GM21367 (cell line): Measurements from ENCODE around the gene RNU6-1.

Experiments
- ATAC-seq: cut with Tn5 transposase; IDR thresholded peaks from one replicate; pipeline ENCODE4 v1.9.1; 2021; ENCODE audit not compliant: unreplicated experiment

Gene RNU6-1

DNA sequence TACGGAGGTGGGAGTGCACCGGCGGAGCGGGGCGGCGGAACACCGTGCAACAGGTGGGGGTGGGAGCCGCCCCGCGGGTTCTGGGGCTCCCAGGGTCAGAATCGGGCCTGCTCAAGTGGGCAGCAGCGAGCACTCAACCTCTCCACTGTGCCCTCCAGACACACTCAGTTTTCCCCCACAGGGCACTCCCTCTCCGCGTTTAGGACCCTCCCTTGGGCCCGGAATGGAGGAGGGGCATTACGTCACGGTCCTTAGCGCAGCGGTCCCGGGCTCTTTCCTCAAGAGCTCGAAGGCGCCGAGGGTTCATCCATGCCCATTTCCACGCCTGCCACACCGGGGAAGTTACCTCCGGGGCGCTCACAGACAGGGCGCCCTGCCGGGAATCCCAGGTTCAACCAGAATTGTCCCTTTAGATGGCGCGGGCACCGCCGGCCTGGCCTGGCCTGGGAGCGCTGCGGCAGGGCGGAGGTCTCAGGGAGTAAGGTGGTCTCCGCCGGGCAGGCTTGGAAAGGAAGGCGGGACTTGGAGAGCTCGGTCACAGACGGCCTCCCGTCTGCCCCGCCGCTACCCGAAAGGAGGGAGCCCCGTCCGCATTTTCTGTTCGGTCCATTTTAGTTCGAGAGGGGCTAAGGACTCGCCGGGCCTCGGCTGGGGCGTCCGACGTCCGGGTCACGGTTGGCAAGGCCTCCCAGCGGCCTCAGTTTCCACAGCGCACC is 5.1 kb downstream of the RNU6-1 start:
- no peak for ATAC-seq

DNA sequence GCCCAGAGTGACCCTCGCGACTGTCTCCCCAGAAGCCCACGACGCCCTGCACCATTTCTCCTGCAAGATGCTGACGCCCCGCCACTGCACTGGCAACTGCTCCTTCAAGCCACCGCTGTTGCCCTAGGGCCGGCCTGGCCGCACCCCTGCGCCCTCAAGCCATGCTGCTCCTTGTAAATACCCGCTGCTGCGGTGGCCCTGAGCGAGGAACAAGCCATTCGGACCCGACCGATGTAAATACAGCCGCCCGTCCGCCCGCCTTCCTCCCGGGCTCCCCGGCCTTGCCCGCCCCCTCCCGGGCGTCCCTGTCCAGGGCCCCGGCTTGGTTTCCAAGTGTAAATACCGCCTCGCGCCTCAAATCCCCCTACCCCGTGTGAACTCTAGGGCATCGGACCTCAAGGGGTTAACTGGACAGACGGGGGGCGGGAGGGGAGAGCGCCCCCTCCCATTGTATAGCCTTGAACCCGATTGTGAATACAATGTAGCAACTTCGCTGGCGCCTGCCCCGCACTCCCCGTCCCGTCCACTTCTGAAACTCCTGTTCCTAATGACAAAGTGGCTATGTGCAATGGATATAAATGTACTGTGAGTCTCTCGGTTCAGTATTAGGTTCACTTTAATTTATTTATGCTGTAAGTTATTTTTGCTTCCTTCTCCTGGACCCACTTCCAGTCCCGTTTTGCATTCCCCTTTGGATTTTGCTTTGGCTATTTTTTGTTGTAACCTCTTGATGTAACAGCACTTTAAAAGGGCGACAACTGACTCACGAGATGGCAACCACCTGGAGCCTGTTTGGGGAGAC is 5.9 kb downstream of the RNU6-1 start:
- no peak for ATAC-seq

DNA sequence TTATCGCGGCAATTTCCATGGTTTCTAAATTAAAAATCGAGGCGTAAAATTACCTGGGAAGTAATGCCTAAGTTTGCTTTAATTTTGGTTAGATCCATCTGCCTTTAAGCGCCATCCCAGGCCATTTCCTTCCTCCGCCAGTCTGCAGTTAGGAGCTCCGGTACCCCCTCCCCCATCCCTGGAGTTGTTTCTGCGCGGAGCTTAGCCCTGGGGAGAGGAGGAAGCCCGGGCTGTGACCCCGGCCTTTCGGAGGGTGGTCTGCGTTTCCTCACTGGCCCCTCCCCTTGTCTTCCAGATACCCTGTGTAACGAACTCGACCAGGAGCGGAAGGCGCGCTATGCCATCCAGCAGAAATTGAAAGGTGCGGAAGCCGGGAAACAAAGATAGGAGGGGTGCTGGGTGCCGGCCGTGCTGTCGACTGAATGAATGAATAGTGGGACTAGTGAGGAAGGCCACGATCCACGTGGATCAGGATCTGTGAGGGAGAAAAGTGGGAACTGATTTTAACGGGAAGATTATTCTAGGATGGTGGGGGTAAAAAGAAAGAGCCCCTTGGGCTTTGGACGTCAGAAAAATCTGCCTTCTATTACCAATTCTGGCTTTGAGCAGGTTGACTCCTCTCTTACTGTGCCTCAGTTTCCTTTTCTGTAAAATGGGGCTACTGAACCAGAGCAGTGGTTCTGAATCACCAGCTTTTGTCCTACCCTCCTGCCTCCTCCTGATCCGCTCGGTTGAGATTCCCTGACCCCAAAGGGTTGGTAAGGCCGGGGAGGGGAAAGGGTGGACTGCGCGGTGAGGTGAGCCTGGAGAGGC is 6.7 kb downstream of the RNU6-1 start:
- no peak for ATAC-seq

DNA sequence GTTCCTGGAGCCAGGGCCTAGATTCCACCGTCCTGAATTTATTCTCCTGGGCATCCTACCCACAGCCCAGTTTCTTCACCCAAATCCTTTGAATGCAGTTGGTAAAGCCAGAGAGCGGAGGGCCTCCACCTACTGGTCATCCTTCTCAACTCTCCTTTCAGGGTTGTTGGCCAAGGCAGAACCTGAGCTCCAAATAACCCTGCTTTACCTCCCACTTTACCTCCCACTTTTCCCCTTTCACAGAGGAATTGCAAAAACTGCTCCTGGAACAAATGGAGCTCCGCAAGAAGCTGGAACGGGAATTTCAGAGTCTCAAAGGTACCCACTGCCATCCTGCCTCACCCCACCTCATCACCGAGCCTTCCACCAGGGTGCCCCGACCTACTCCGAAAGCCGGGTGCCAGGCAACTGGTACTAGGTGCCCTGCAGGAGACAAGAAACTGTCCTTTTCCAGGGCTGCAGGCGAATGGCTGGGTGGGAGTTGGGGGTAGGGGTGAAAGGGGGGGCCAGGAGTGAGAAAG is 7.8 kb downstream of the RNU6-1 start:
- no peak for ATAC-seq

DNA sequence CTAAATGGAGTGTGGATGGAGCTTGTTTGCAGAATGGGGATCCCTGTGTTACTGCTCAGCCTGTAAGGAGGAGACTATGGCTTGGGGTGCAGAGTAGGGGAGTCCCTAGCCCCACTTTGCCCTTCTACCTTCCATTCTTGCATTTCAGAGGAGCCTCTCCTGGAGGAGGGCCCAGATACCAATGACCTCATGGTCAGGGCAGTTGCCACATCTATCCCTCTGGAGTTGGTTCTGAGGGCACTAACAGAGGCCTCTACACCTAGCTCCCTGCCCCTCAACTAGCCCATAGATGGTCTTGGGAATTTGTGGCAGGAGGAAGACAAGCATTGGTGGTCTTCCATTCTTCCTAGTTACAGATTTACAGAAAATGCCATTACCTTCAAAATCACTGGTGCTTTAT is 8.5 kb downstream of the RNU6-1 start:
- no peak for ATAC-seq

DNA sequence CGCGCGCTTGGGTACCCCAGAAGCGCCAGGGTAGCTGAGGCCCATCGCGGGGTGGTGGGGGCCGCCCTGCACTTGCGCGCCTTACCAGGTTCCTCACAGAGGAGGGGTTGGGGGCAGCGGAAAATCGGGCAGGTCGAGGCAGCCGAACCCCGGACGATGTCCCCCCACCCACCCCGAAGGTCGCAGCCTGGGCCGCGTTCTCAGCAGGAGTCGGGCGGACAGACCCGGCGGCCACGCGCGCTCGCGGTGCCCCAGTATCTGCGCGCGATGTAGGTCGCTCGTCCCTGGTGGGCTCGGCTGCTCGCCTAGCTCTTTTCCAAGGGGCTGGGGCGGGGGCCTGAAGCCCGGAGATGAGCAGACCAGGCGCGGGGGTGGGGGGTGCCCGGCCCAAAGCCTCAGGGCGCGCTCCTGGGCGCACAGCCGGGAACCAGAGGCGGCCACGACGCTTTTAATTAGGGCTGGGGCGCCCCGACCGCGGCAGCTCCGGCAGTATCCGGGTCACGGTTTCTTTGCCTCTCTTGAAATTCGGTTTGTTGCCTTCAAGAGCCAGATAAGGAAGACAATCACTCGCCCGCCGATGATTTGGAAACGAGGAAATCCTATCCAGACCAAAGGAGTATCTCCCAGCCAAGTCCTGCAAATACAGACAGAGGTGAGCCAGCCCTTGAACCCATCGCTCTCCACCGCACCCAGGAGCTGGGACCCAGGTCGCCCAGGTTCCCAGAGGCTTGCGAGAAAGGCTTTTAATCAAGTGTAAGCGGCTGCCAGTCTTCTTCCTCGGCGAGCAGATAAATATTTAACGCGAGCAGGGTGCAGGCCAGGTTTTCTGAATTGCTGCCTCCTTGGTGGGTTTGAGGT is 10.0 kb downstream of the RNU6-1 start:
- no peak for ATAC-seq

DNA sequence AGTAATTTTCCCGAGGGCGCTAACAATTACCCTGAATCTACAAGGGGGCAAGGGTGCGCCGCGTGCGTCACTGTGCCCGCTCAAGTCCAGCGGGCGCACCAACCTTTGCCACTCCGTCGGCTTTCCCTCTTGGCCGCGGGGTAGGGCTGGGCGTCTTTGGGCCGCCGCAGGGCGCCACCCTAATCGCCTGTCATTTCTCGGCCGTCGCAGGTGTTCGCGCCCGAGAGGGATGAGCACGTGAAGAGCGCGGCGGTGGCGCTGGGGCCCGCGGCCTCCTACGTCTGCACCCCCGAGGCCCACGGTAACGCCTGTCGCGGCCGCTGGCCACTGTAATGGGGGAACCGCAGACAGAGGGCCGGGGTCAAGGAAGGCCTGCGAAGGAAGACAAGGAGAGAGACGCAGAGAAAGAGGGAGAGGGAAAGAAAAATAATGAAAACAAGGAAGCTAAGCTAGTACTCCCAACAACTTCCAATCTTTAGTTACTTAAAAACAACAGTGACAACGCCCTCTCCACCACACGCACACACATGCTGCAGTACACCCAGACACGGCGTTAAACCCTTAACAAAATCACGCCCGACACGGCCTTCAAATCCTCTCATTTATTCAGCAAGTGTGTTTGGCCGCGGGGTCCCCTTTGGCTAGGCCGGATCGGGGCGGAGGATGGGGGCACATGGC is 10.7 kb downstream of the RNU6-1 start:
- ATAC-seq: no peak

DNA sequence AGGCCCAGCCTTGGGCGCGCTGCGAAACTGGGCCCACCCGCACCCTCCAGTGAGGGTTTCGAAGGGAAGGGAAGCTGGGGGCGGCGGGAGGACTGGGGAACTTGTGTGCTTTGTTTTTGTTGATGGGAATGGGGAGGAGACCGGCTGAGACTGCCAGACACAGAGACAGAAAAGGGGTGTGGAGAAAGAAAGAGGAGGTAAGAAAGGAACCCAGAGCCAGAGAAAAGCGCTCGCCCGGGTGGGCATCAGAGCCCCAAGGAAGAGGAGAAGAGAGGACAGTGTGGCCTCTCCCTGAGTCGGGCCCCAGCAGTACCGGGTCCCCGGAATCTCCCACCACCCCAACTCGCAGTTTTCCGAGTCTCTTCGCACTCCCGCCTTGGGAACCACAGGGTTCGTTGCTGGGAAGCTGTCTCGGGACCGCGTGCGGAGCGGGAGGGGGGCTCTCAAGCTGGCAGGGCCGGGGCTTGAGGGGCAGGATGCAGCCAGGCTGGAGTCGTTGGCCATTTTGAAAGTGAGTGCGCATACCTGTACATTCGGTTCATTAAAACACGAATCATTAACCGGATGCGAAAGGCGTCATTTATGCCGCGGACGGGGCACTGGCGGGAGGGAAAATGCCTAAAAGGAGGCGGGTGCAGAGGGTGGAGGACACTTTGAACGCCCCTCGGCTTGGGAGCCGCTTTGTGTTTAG is 11.4 kb downstream of the RNU6-1 start:
- no peak for ATAC-seq

DNA sequence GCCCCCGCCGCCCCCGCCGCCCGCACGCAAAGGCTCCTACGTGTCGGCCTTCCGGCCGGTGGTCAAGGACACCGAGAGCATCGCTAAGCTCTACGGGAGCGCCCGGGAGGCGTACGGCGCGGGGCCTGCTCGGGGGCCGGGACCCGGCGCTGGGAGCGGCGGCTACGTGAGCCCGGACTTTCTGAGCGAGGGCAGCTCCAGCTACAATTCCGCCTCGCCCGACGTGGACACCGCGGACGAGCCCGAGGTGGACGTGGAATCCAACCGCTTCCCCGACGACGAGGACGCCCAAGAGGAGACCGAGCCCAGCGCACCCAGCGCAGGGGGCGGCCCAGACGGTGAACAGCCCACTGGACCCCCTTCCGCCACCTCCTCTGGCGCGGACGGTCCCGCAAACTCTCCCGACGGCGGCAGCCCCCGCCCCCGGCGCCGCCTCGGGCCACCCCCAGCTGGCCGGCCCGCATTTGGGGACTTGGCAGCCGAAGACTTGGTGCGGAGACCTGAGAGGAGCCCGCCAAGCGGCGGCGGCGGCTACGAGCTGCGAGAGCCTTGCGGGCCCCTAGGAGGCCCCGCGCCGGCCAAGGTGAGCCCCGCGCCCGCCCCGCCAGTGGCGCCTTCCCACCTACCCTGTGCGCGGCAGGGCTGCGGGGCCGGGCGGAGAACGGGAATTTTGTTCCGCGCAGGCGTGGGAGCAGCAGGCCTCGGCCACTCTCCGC is 12.1 kb downstream of the RNU6-1 start:
- no peak for ATAC-seq

DNA sequence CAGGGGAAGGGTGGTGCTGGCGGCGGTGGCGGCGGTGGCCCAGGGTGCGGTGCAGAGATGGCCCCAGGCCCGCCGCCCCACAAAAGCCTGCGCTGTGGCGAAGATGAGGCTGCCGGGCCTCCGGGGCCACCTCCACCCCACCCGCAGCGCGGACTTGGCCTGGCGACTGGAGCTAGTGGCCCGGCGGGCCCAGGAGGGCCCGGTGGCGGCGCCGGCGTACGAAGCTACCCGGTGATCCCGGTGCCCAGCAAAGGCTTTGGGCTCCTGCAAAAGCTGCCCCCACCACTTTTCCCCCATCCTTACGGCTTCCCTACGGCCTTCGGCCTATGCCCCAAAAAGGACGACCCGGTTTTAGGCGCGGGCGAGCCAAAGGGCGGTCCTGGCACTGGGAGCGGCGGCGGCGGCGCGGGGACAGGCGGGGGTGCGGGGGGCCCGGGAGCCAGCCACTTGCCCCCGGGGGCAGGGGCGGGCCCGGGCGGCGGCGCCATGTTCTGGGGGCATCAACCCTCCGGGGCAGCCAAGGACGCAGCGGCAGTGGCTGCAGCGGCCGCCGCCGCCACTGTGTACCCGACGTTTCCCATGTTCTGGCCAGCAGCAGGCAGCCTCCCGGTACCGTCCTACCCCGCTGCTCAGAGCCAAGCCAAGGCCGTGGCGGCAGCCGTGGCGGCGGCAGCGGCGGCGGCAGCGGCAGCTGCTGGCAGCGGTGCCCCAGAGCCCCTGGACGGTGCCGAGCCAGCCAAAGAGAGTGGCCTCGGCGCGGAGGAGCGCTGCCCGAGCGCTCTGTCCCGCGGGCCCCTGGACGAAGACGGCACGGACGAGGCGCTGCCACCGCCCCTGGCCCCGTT is 12.9 kb downstream of the RNU6-1 start:
- ATAC-seq: no peak

DNA sequence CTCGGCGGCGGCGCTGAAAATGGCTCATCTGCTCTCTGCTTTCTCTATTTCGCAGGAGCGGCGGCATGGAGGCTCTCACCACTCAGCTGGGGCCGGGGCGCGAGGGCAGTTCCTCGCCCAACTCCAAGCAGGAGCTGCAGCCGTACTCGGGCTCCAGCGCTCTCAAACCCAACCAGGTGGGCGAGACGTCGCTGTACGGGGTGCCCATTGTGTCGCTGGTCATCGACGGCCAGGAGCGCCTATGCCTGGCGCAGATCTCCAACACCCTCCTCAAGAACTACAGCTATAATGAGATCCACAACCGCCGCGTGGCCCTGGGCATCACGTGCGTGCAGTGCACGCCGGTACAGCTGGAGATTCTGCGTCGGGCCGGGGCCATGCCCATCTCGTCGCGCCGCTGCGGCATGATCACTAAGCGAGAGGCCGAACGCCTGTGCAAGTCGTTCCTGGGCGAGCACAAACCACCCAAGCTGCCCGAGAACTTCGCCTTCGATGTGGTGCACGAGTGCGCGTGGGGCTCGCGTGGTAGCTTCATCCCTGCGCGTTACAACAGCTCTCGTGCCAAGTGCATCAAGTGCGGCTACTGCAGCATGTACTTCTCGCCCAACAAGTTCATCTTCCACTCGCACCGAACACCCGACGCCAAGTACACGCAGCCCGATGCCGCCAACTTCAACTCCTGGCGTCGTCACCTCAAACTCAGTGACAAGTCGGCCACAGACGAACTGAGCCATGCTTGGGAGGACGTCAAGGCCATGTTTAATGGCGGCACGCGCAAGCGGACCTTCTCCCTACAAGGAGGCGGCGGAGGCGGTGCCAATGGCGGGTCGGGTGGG is 13.7 kb downstream of the RNU6-1 start:
- no peak for ATAC-seq

DNA sequence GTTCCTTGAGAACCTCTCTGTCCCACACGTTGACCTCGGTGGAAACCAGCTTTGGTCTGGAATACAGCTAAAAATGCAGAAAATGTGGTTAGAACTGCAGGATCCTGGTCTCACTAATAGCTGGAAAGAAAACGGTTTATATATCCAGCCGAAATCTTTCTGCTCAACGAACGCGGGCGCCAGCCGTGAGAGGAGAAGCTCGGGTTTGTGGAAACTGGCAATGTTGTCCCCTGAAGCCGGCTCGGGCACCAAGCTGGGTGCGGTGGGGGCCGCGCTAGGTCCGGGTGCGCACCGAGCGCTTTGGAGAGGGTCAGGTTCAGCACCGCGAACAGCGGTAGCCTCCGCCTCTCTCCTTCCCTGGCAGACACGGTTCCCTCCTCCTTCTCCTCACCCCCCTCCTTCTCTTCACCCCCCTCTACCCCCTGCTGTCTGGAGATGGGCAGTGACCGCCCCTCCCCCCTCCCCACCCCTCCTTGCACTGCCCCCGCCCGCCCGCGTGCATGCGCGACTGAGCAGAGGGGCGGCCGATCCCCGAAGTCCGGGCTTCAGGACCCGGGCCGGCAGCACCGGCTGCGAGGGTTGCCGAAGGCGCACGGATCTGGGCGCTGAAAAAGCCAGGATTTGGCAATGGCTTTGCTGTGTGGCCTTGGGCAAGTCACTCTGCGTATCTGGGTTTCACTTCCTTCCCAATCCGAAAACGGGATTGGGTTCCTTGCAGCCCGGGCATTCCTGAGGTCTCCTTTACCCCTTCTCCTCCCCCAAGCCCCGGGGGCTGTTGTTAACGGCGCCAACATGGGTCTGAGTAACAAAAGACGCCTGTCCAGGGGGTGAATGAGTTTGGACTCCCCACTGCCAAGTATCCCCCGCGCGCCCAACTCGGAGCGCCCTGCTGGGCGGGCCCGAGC is 14.6 kb downstream of the RNU6-1 start, which contains the start of gene SKOR1:
TSS of gene SKOR1 (plus strand) at position 534 of the 905 bp plus-strand sequence. CDS start at position 628, 94 bp downstream.
- ATAC-seq: no peak

DNA sequence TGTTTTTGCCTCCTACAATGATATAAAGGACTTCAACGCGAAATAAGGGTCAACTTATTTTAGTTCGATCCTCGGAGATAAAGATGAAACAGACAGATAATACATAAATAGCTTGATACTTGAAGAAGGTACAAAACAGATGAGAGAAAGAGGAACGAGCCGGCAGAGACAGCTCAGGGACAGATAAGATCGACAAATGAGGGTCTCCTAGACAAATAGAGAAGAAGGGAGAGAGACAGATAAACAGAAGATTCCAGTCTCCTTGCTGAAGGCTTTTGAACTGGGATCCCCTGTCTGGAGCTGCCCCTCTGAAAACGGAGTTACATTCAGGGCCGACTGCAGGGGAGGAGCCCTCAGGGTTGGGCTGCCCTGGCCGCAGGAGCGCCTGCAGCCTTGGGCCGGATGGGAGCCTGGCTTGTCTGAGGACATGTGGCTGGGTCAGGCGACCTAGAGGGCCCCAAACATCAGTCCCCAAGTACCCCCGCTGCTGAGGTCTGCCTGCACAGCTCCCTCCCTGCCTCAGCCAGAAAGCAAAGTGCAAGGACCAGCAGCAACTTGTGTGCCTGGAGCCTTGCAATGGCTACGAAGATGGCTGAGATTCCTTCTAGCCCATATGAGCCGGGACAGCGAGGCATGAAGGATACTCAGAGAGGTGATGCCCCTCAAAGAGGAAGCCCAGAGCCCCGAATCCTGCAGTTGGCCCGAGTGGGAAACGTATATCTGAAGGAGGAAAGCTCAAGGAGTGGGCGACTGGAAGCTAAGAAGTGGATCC is 15.5 kb downstream of the RNU6-1 start:
- ATAC-seq: no peak

DNA sequence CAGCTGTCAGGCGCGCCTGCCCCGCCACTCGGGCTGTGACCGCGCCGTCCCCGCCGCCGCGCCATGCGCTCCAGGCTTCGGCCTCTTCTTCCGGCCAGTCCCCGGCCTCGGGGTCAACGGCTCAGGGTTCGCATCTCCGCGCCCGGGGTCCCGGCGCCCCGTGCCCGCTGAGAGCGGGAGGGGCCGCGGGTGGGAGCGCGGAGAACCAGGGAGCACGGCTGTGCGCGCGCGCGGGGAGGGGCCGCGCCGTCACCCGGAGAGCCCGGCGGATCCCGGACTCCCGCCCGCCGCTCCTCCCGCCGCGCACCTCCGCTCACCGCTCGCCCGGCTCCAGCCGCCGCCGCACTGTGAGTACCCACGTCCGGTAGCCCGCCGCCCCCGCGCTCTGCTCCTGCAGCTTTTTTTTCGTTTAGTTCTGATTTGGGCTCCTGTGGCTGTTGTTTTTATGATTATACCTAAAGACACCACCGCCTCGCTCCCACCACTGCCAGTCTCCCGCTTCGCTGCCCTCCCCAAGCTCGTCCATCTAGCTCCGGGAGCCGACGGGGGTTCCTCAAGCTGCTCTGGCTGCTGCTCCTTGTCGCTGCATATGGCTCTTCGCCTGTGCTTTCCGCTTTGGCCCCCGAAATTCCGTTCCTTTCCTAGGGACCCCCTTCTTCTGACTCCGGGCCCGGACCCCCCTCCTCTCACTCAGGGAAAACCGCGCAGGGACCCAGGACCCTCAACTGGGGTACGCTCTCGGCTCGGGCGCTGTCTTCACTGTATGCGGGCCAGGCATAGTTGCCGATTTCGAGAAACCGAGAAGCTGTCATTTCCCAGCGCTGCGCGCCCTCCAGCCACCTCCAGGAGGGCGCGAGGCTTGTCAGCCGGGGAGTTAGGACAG is 16.3 kb downstream of the RNU6-1 start:
- ATAC-seq: no peak
